H1 (cell line): ENCODE results near the gene DEUP1.

Source experiments
- EP300 ChIP-seq, 2 experiments: IDR thresholded peaks; 1 replicate in 1 of 2; 2 replicates in 1 of 2; pipeline ENCODE4 v1.6.1; 2011 to 2012; ENCODE audit warnings: low read depth in 2 of 2, low read length in 2 of 2, mild to moderate bottlenecking in 2 of 2, borderline replicate concordance in 1 of 2, inconsistent platforms in 1 of 2, moderate library complexity in 1 of 2
- EZH2 ChIP-seq: fragments of 200-600 bp; sonication (generic); IDR thresholded peaks from 2 replicates; pipeline ENCODE4 v1.7.1; 2012; ENCODE audit warnings: low read depth, mild to moderate bottlenecking, moderate library complexity, low read length, inconsistent platforms; ENCODE audit not compliant: severe bottlenecking
- GABPA ChIP-seq: IDR thresholded peaks from 2 replicates; pipeline ENCODE4 v1.6.1; 2011; ENCODE audit warnings: mild to moderate bottlenecking, low read length, moderate library complexity, borderline replicate concordance; ENCODE audit not compliant: insufficient read depth
- GTF2F1 ChIP-seq: IDR thresholded peaks from 2 replicates; pipeline ENCODE4 v1.6.1; 2012; ENCODE audit warnings: low read depth, low read length, improper control_type of control experiment, borderline replicate concordance
- HDAC2 ChIP-seq, 2 experiments: fragments of 300-600 bp in 1 of 2; sonication (generic) in 1 of 2; IDR thresholded peaks; 2 replicates each; pipeline ENCODE4 v1.6.1; 2011 to 2012; ENCODE audit warnings: low read depth in 2 of 2, low read length in 2 of 2, mild to moderate bottlenecking in 2 of 2, moderate library complexity in 2 of 2, borderline replicate concordance in 1 of 2, inconsistent platforms in 1 of 2
- KDM1A ChIP-seq: fragments of 200-600, 300-600 bp; sonication (generic); IDR thresholded peaks from 2 replicates; pipeline ENCODE4 v1.7.1; 2016; ENCODE audit warnings: mild to moderate bottlenecking, low read length, borderline replicate concordance
- ZNF274 ChIP-seq: IDR thresholded peaks from 2 replicates; pipeline ENCODE4 v1.7.0; 2012; ENCODE audit warnings: low read length, borderline replicate concordance; ENCODE audit errors: extremely low read depth
- TF ChIP-seq, protein P1 (sequence below), 3 experiments: IDR thresholded peaks; 1 replicate in 2 of 3; 2 replicates in 1 of 3; pipeline versions ENCODE4 v1.5.1 to v1.6.1; 2011; ENCODE audit warnings: low read length in 3 of 3, mild to moderate bottlenecking in 3 of 3, inconsistent platforms in 2 of 3, low read depth in 1 of 3, moderate library complexity in 1 of 3; ENCODE audit not compliant: insufficient read depth in 1 of 3; ENCODE audit errors: control extremely low read depth in 1 of 3

DNA sequence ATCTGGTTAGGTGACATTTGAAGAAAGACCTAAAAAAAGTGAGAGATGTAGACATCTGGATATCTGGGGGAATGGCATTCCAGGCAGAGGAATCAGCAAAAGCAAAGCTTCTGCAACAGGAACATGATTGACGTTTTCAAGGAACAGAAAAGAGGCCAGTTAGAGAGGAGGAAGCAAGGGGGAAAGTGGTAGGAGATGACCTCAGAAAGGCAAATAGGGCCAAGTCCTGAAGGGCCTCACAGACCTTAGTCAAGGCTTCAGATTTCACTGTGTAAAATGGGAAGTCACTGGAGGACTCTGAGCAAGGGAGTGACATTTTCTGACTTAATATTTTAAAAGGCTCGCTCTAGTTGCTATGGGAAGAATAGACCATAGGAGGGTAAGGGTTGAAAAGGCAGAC is 9.7 kb downstream of the DEUP1 start:
- TF ChIP-seq KDM1A (no peak), ZNF274 (no peak), EZH2 (no peak), GABPA (no peak), EP300 (IDR thresholded peaks at IDR 0.05; ENCODE audit: borderline replicate concordance in 1 of 2, low read depth in 2 of 2, low read length in 2 of 2) (no peak), HDAC2 (IDR thresholded peaks at IDR 0.05; ENCODE audit: borderline replicate concordance in 1 of 2, low read depth in 2 of 2, low read length in 2 of 2) (no peak), GTF2F1 (no peak)
- TF ChIP-seq, protein P1, sequence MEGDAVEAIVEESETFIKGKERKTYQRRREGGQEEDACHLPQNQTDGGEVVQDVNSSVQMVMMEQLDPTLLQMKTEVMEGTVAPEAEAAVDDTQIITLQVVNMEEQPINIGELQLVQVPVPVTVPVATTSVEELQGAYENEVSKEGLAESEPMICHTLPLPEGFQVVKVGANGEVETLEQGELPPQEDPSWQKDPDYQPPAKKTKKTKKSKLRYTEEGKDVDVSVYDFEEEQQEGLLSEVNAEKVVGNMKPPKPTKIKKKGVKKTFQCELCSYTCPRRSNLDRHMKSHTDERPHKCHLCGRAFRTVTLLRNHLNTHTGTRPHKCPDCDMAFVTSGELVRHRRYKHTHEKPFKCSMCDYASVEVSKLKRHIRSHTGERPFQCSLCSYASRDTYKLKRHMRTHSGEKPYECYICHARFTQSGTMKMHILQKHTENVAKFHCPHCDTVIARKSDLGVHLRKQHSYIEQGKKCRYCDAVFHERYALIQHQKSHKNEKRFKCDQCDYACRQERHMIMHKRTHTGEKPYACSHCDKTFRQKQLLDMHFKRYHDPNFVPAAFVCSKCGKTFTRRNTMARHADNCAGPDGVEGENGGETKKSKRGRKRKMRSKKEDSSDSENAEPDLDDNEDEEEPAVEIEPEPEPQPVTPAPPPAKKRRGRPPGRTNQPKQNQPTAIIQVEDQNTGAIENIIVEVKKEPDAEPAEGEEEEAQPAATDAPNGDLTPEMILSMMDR (IDR thresholded peaks at IDR 0.05; ENCODE audit: control extremely low read depth in 1 of 3, insufficient read depth in 1 of 3, low read depth in 1 of 3, low read length in 3 of 3) = no peak
